HUES48 (cell line): ENCODE measurements around the gene ARPP19.
"Not testable (repeated sequence)": the region's sequence is repeated elsewhere in the genome, so short reads cannot be mapped to it uniquely, and the experiment has no call there.

Experiments used
- H3K27ac ChIP-seq: one replicate; pipeline ENCODE4 v1.7.0; 2013; ENCODE audit warnings: low read depth, low read length, inconsistent platforms
- H3K27me3 ChIP-seq: 2 replicates; pipeline ENCODE4 v1.6.1; 2013; ENCODE audit warnings: mild to moderate bottlenecking, low read length; ENCODE audit not compliant: control insufficient read depth, insufficient read depth
- H3K36me3 ChIP-seq: 2 replicates; pipeline ENCODE4 v1.6.1; 2013; ENCODE audit warnings: low read length; ENCODE audit not compliant: control insufficient read depth, insufficient read depth
- H3K4me1 ChIP-seq: 2 replicates; pipeline ENCODE4 v1.6.1; 2013; ENCODE audit warnings: mild to moderate bottlenecking, low read length; ENCODE audit not compliant: control insufficient read depth, insufficient read depth
- H3K4me3 ChIP-seq: 2 replicates; pipeline ENCODE4 v1.5.1; 2013; ENCODE audit warnings: mild to moderate bottlenecking, low read depth, low read length
- H3K9ac ChIP-seq: 2 replicates; pipeline ENCODE4 v1.6.1; 2013; ENCODE audit warnings: mild to moderate bottlenecking, low read depth, low read length, moderate library complexity
- H3K9me3 ChIP-seq: 2 replicates; pipeline ENCODE4 v1.6.1; 2013; ENCODE audit warnings: low read length; ENCODE audit not compliant: control insufficient read depth, insufficient read depth

The ARPP19 gene

GRCh38 chr15:52568601-52569585 lies at the start of gene ARPP19:
Gene ARPP19, minus strand, starts transcription at chr15:52569030. Its CDS starts 138 bp downstream, at chr15:52568892.
- H3K9ac ChIP-seq = peak within 1 kb of the TSS; percentile 99
- no peaks in the 10 kb centered on the region for H3K36me3 ChIP-seq
- H3K4me1 ChIP-seq = peaks cover 15% of the 10 kb centered on the region
- H3K9me3 ChIP-seq = no peaks in the 10 kb centered on the region
- peak within 1 kb of the TSS; percentile 99 for H3K27ac ChIP-seq
- no peaks in the 10 kb centered on the region for H3K27me3 ChIP-seq
- H3K4me3 ChIP-seq = peak within 1 kb of the TSS; percentile 98

GRCh38 chr15:52617026-52617425 lies 48.2 kb upstream of the ARPP19 start:
- Histone ChIP-seq H3K27ac (no peak overlapping the region), H3K9me3 (no peaks in the 10 kb centered on the region), H3K9ac (no peak overlapping the region), H3K4me1 (no peaks in the 10 kb centered on the region), H3K27me3 (no peaks in the 10 kb centered on the region), H3K36me3 (no peaks in the 10 kb centered on the region), H3K4me3 (no peak overlapping the region)

GRCh38 chr15:52615302-52615701 lies 46.5 kb upstream of the ARPP19 start:
- no peak overlapping the region for H3K9ac ChIP-seq

GRCh38 chr15:52609593-52609992 lies 40.8 kb upstream of the ARPP19 start:
- H3K4me1 ChIP-seq = peaks cover under 1% of the 10 kb centered on the region; the same call in 1 of the 2 replicates
- no peak overlapping the region for H3K4me3 ChIP-seq
- H3K27me3 ChIP-seq = no peaks in the 10 kb centered on the region
- H3K27ac ChIP-seq = no peak overlapping the region
- no peaks in the 10 kb centered on the region for H3K36me3 ChIP-seq
- H3K9ac ChIP-seq = no peak overlapping the region
- no peaks in the 10 kb centered on the region for H3K9me3 ChIP-seq

More at GRCh38 chr15:52615302-52615701, 46.5 kb upstream of the ARPP19 start:
- no peaks in the 10 kb centered on the region for H3K36me3 ChIP-seq
- H3K9me3 ChIP-seq = no peaks in the 10 kb centered on the region
- no peak overlapping the region for H3K4me3 ChIP-seq
- no peaks in the 10 kb centered on the region for H3K27me3 ChIP-seq
- no peaks in the 10 kb centered on the region for H3K4me1 ChIP-seq
- no peak overlapping the region for H3K27ac ChIP-seq

GRCh38 chr15:52584414-52584813 lies 15.6 kb upstream of the ARPP19 start:
- no peak overlapping the region for H3K27ac ChIP-seq
- H3K36me3 ChIP-seq = no peaks in the 10 kb centered on the region
- H3K27me3 ChIP-seq = no peaks in the 10 kb centered on the region
- peaks cover 7% of the 10 kb centered on the region for H3K4me1 ChIP-seq
- no peak overlapping the region for H3K9ac ChIP-seq
- no peaks in the 10 kb centered on the region for H3K9me3 ChIP-seq
- H3K4me3 ChIP-seq = no peak overlapping the region

GRCh38 chr15:52579852-52580251 lies 11.0 kb upstream of the ARPP19 start:
- peak overlapping the region; percentile 3 for H3K27ac ChIP-seq
- H3K9me3 ChIP-seq = no peaks in the 10 kb centered on the region
- H3K36me3 ChIP-seq = no peaks in the 10 kb centered on the region
- no peak overlapping the region for H3K9ac ChIP-seq
- H3K4me3 ChIP-seq = no peak overlapping the region
- H3K27me3 ChIP-seq = no peaks in the 10 kb centered on the region
- peaks cover 7% of the 10 kb centered on the region for H3K4me1 ChIP-seq

- H3K27ac ChIP-seq = no peak overlapping the region
- H3K4me1 ChIP-seq = peaks cover 7% of the 10 kb centered on the region
- no peaks in the 10 kb centered on the region for H3K36me3 ChIP-seq
- no peak overlapping the region for H3K4me3 ChIP-seq
- no peak overlapping the region for H3K9ac ChIP-seq
- no peaks in the 10 kb centered on the region for H3K9me3 ChIP-seq
- no peaks in the 10 kb centered on the region for H3K27me3 ChIP-seq
These were observed 7.9 kb upstream of the ARPP19 start for GRCh38 chr15:52576692-52577091.

- H3K36me3 ChIP-seq, H3K27ac ChIP-seq, H3K4me3 ChIP-seq, H3K4me1 ChIP-seq, H3K27me3 ChIP-seq, H3K9me3 ChIP-seq, H3K9ac ChIP-seq: not testable (repeated sequence)
These were observed 6.7 kb upstream of the ARPP19 start for GRCh38 chr15:52575573-52575972.

GRCh38 chr15:52575072-52575471 lies 6.2 kb upstream of the ARPP19 start:
- Histone ChIP-seq H3K36me3 (no peaks in the 10 kb centered on the region), H3K9me3 (no peaks in the 10 kb centered on the region), H3K4me3 (no peak overlapping the region), H3K9ac (no peak overlapping the region), H3K4me1 (peaks cover 3% of the 10 kb centered on the region; the same call in 1 of the 2 replicates), H3K27ac (no peak overlapping the region), H3K27me3 (no peaks in the 10 kb centered on the region)

- not testable (repeated sequence) for H3K27ac ChIP-seq, H3K36me3 ChIP-seq, H3K9me3 ChIP-seq, H3K9ac ChIP-seq, H3K4me3 ChIP-seq, H3K27me3 ChIP-seq, H3K4me1 ChIP-seq
These were observed 5.8 kb upstream of the ARPP19 start for GRCh38 chr15:52574623-52575022.

- no peaks in the 10 kb centered on the region for H3K27me3 ChIP-seq
- peak overlapping the region; percentile 99 for H3K27ac ChIP-seq
- H3K4me1 ChIP-seq = peaks cover 15% of the 10 kb centered on the region
- H3K4me3 ChIP-seq = peak overlapping the region; percentile 98
- H3K9me3 ChIP-seq = no peaks in the 10 kb centered on the region
- no peaks in the 10 kb centered on the region for H3K36me3 ChIP-seq
- peak overlapping the region; percentile 99 for H3K9ac ChIP-seq
These were observed 794 bp downstream of the ARPP19 start for GRCh38 chr15:52567871-52568600.
